Activated T-cell treated with anti-CD3 and anti-CD28 coated beads for 24 hours (primary cell): ENCODE data around the gene ITPK1.

Source experiments
- DNase-seq: peaks from one replicate; pipeline ENCODE4 v3.0.0-alpha.2; 2020; ENCODE audit warnings: low read depth

Gene ITPK1

DNA sequence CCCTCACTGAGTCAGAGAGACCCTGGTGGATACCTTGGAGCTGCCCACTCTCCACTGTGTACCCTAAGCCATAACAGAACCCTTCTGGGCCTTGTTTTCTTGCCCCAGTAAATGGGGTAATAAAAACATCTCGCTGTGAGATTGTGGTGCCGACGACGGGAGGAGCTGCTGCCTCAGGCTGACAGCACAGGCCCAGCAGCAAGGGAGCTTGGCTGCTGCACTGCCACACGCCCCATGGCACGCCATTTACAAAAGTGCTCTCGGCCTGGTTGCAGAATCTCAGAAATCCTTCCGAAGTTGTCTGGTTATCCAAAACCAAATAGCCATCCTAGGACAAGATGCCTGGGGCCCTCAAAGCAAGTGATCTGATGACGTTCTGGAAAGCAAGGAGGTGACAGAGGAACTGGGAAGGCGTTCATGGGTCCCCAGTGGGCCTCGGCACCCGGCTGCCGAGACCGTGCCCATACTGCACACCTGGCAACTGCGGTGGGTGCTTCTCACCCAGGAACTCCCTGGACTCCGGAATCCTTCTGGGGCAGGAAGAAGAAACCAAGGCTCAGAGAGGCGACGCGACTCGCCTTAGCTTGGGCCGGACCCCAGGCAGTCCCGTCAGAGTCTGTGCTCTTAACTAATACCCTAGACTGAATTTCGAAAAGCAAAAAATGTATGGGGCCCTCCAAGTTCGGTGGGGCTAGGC lies 166.1 kb downstream of the ITPK1 start:
- no peak for DNase-seq

DNA sequence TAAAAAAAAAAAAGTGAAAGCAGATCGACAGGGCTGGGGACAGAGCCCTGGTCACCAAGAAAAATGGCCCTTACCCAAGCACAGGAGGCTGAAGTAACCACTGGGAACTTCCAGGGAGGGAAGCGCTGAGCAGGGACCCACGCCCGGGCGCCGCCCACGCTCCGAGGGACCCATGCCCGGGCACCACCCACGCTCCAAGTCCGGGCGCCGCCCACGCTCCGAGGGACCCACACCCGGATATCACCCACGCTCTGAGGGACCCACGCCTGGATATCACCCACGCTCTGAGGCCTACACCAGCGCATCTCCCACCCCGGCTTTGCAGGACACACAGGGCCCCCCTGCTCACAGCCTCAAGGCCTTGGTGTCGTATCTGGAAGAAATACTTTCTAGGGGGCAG lies 167.1 kb downstream of the ITPK1 start:
- DNase-seq, result no peak

DNA sequence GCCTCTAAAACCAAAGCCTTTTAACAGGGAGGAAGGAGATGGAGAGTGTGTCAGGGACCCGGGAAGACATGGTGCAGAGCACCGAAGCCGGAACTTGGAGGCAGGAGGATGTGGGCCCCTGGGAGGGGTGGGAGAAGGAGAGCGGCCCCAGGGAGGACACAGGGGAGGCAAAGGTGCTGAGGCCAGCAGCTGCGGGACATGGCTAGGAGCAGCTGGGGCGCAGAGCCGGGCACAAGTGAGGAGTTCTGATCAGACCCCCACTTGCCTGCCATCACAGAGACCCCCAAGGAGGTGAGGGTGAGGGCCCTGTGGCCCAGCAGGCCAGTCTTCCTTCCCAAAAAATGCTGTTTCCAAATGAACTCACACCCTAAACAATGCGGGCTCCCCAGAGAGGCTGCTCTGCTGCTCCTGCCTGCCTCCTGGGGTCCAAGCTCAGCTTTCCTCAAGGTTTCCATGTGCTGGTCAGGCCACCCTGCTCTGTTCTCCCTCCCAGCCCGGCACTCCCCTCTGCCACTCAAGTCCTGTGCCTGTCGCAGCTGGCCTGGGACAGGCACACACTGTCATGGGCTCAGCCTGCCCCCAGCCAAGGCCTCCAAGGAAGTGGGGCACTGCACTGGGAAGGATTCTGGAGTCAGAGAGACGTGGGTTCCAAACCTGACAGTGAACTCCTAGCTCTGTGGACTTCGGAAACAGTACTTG lies 168.7 kb downstream of the ITPK1 start:
- no peak for DNase-seq

DNA sequence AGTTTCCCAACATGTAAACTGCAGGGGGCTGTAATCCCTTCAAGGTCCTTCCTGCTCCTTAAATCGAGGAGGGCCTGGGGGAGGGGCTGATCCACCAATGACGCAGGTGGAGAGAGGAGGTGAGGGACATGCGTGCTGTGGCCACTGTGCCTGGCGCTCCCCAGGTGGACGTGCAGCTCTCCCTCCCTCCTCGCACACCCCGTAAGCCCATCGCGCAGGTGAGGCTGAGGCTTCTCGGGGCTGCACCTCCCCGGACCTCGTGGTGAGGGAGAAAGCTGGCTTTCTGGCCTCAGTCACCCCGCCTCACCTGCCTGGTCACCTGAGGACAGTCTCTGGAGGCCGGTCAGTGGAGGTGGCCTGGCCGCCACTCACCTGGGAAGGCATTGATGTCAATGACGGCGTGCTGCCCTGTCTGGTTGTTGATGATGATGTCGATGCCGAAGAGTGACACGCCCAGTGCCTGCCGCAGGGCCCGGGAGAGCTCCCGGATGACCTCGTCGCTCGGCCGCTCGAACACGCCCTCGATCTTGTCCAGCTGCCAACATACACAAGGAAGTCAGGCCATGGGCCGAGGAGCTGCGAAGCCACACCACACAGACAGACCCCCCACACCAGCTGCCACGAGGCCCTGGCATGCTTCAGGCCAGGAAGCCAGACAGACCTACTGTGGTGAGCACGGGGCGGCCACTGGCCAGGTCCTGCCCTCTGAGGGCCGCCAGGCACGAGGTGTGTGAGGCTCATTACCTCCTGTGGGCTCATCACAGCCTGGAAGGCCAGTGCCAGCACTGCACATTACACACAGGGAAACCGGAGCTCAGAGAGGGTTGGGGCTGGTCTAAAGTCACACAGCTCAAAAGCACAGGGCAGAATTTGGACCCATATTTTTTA lies 169.5 kb downstream of the ITPK1 start:
- no peak for DNase-seq

DNA sequence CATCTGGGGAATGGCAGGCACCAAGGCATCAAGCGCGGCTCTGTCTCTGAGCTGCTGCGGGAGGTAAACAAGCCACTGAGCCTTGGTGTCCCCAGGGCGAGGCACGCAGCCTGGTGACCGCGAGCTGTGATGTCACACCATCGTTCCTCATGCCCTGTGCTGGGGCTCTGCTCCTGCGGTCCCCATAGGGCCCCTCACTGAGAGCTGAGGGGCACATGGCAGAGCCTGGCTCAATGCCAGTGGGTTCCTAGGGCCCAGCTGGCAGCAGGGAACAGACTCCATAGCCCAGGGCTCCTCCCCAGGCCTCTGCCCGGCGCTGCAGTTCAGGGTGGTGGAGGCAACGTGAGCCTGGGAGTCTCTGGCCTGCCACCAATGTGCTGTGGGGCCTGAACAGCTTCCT lies 170.2 kb downstream of the ITPK1 start:
- no peak for DNase-seq

DNA sequence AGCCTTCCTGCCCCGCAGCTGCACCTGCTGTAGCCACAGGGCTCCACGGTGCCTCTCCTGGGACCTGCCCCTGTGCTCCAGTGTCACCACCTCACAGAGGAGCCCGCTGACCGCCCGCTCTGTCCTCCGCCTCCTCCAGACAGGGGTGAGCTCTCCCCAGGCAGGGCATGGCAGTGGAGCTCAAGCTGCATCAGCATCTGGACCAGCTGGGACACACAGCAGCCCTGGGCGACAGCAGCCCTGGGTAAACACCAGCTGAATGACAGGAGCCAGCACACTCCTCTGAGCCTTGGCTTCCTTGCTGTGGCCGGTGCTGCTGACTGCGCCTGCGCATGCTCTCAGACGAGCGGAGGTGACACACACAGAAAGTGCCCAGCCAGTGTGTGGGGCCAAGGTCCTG lies 170.7 kb downstream of the ITPK1 start:
- no peak for DNase-seq

DNA sequence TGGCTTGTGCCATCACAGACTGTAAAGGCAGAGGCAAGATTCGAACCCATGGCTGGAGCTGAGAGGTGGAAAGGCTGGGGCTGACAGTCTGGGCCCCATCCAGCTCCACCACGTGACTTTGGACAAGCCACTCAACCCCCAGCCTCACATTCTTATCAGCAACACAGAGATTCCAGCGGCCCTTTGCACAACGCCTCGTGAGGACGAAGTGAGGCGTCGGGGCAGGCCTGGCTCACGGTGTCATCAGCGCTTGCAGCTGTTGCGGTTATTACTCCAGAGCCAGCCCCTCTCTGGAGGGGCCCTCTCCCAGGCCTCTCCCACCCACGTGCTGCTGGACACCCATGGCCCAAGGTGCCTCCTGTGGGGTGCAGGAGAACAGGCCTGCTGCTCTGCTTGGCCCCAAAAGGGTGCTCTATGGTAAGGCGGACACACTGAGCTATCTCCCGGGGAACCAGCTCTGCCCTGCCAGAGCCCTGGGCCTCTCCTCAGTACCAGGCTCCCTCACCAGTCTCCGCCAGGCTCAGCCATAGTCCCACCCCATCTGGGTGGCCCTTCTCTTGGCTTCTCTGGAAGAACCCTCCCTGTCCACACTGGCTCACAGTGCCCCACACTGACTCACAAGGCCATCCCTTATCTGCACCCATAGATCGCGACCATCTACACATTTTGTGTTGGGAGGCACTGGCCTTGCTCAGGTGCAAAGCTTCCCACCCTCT lies 171.7 kb downstream of the ITPK1 start:
- no peak for DNase-seq

DNA sequence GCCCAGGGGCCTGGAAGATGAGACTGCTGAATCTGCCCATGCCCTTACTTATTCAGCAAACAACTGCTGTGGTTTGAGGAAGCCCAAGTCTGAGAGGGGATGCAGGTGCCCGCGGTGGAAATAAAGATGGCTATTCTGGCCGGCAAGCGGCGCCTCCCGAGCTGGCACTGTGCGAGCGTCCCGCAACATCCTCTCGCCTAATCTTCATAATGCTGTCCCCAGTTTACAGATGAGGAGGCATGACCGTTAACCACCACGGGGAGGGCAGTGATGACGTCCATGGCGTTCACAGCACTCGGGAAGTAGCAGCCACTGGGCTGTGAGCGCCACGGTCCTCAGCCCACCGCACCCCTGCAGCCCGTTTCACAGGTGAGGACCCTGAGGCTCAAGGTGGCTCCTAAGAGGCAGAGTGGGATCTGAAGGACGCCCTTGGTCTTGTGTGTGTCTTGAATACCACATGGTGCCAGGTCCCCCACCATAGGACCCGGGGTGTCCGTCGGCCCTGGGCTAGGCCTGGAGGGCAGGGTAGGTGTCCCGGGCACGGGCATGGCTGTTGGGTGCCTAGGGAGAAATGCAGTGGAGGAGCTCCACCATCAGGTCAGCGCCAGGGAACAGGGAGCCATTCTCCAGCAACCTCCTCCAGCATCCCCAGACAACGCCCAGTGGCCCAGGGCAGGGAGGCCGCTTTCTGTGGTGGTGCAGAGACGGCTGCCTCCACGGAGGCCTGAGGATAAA lies 172.6 kb downstream of the ITPK1 start:
- no peak for DNase-seq

DNA sequence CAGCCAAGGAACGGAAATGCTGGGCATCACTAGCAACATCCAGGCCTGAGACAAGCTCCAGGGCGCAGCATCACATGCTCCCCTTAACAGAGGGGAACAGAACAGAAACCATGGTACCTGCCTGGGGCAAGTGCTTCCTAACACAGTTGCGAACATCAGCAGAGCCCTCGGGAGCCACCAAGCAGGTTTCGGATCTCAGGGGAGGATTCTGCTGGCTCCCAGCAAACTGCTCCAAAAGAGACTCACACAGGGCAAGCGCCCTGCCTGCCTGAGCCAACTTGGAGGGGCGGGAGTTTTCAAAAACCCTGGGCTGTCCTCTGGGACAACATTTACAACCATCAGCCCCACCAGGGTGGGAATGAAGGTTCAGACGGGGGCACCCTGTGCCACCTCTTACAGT lies 173.1 kb downstream of the ITPK1 start:
- no peak for DNase-seq

DNA sequence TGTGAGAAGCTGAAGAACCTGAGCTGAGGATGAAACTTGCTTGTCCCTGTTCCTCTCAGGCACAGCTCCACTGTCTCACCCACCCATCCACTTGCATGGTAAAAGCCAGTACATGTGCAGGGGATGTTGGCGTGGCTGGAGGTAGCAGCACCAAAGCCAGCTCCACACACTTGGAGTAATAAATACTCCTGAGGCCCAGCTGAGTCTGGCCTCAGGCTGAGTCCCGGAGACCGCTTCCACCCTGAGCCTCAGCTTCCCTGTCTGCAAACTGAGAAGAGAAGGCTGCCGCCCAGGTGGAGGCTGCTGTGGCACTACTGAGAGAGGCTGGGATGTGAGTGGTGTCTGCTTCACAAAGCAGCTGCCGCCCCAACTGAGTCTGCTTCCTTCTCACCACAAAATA lies 173.6 kb downstream of the ITPK1 start:
- no peak for DNase-seq

DNA sequence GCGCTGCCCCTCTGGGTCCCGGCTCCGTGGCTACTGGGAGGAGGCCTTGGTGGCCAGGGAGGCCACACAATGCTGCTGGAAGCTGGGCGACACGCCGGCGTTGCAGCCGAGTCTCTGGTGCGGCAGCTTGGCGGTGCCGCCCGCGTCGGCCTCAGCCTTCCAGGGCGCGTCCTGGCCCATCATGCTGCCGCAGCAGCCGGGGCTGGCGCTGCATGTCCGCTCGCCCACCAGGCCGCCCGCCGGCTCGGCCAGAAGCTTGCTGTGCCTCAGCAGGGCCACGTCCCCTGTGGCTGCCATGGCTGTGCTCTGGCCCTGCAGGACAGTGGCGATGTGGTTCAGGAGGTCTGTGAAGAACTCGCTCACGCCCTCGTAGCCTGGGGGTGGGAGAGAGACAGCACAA lies 174.2 kb downstream of the ITPK1 start:
- DNase-seq, result no peak

DNA sequence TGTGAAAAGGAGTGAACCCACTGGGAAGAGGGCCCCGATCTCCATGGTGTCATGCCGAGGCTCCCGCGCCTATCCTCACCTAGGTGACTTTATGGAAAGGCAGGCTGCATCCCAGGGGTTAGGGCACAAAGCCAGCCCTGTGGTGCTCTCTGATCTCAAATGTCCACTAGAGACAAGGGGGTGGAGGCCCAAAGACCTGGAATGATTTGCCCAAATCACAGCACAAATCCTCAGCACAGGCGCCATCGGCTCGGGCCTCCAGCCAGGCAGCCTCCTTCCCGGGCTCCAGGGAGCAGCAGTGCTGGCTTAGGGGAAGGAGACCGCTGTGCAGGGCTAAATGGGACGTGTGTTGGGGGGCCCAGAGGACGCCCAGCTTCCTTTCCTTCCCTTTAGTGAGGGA lies 175.2 kb downstream of the ITPK1 start:
- no peak for DNase-seq

DNA sequence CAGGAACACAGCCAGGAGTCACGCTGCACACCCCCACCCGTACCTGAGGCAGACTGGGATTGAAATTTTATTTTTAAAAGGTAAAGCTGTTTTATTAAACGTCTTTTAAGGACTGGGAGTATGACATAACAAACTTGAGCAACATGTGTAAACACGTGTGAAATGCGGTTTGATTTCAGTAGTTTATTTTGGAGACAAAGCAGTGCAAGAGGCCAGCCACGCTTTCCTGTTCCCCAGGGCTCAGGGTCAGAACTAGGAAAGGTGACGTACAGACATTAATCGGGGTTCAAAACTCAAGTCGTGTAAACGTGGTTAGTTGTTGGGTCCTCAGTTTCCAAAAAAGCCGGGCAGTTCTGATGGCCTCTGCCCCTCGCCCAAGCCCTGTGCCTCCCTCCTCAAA lies 176.0 kb downstream of the ITPK1 start:
- no peak for DNase-seq

DNA sequence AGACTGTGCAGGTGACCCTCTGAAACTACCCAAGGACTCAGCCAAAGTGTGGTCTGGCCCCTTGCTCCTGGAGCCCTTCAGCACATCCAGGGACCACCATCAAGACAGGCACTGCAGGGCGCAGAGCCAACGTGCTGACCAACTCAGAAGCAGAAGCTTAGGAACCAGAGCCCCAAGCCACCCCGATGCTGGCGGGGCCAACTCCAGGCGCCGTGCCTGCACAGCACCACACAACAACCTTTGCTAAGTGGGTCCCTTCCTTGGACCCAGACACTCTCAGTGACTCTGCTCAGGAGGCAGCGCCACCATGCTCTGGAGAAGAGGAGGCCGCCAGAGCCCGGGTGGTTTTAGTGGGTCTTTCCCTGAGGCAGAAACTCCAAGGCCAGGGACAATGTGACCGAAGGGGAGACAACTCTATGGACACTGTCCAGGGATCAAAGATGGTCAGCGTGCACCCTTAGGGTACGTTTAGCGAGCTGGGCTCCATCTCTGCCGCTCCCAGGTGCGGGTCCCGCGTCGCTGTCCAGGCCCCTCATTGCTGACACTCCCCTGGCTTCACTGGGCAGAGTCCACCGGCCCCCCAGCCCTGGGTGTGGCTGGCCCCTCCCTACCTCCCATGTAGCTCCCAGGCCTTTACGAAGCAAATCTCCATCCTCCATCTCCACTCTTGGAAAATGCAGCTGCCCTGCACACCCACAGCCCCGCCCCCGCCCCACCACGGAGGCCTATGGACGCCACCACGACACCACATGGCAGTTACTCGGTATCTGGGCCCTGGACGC lies 176.6 kb downstream of the ITPK1 start:
- DNase-seq, result no peak

DNA sequence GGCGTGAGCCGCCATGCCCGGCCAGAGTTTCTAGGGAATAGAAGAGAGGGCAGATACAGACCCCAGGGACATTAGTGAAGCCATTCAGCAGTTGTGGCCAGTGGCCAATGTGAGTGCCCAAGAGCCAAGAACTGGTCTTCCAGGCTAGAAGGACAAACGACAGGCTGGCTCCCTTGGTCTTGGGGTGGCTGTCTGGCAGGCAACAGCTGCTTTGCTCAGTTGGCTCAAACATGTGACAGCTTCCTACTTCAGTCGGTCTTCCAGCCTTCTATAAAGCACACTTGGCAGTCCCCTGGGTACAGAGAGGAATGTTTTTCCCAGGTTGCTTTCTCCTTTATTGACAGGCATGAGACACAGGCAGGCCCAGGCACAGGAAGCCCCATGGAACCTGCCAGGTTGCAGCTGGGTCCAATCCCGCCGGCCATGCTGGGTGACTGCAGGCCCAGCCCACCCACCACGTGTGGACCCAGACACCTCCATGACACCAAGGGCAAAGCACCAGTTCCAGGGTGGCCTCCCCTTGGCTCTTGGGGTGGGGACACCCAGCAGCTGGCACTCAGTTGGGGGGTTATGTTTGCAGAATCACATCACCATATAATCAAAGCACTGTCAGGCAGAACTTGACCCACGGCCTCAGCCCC lies 177.4 kb downstream of the ITPK1 start:
- no peak for DNase-seq

DNA sequence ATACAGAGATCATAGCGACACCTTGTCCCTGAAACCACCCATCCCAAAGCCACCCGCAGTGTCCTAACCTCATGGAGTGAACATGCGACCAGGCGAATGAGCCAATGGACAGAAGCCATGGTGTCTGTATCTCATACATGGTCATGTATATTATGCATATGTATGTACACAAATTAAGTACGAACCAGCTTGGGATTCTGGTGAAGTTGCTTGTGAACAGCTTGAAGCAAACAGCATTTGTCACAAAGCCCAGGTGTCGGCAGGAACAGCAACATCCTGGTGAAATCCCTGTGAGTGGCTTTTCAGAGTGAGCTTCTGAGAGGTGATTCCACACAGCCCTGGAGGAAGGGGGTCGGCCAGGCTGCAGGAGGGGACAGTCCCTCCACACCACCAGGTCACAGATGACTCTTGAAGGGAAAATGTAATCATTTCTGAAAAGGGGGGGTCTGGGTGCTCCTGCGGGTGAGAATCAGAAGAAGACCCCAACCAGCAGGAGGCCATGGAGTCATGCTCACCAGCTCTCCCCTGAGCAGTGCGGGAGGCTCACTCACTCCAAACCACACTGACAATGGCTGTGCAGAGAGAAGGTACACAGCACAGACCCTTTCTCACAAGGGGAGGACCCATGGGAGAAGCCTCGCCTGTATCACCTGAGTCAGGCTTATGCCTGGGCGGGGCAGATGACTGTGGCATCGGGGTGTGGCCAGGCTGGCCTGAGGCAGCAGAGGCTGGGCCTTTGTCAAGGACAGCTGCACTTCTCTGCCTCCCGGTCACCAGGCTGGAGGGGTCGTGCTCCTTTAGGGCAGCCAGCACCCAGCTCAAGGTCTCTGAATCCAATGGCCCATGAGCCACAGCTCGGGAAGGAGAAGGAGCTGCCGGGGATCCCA lies 178.4 kb downstream of the ITPK1 start:
- DNase-seq, result no peak

DNA sequence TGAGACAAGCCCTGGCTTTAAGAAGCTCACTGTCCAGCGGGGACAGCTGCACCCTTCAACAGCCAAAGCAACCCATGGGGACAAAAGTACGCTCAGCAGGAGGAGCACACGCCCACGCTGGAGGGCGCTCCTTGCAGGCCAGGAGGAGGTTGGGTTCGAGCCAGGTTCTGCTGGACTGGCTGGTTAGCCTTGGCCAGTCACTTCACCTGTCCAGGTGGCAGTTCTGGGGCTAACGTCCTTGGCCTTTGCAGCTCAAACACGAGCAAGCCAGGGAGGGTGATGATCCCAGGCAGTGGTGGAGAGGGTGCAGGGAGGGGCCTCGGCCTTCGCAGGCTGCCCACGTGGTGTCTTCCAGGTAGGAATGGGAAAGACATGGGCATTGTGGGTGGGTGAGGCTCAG lies 179.6 kb downstream of the ITPK1 start:
- DNase-seq, result no peak

DNA sequence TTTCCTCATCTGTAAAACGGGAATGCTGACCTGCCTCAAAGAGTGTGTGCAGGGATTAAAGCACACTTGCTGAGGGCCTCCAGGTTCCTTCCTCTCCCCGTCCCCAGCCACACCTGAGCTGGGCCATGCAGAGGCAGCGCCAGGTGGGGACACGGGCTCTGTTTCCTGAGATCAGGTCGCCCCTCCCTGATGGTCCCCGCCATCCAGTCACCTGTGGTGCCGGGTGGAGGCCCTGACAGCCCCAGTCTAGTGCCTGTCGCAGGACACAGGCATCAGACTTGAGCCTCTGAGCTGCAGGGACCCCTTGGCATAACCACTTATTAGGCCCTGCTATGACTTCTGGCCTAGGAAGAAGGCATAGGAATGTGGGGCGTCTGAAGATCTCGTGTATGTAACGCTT lies 180.3 kb downstream of the ITPK1 start:
- DNase-seq, result no peak
